HCT116 (cell line): ENCODE data around the gene KCNIP4. TPM values are rescaled to one million over a fixed set of nuclear protein-coding genes. Genes with fewer than 3 reads are reported as not detected.

Experiments used
- ATAC-seq: fragments of 200-7000 bp; cut with Tn5 transposase; 2 replicates; pipeline ENCODE4 v1.9.1; 2020; ENCODE audit warnings: mild to moderate bottlenecking, moderate library complexity
- BruUV-seq: library from RNA; stranded (reverse); fragments of 400-500 nt; replicated peaks from 2 replicates; lab custom pipeline; 2021; lab: Mats Ljungman, UMichigan
- CTCF ChIA-PET: fragments of 300-600 bp; sonication (Branson Sonifier 250); formaldehyde crosslinking; loops from one replicate; lab custom pipeline; 2021; ENCODE audit warnings: antibody characterized with exemption; lab: Charles Lee
- POLR2A ChIA-PET: fragments of 300-600, 350-600 bp; sonication (Branson Sonifier 250); formaldehyde crosslinking; loops from one replicate; lab custom pipeline; 2021; ENCODE audit warnings: antibody characterized with exemption; lab: Charles Lee
- RAD21 ChIA-PET, 2 experiments: fragments of 300-600 bp; sonication (Branson Sonifier 250); formaldehyde crosslinking; loops; one replicate each; lab custom pipeline; 2023; ENCODE audit warnings: low total read pairs in 2 of 2; ENCODE audit not compliant: uncharacterized antibody in 2 of 2, unreplicated experiment in 2 of 2, low non-redundant PET in 1 of 2; lab: Charles Lee
- DNase-seq: peaks from one replicate; pipeline ENCODE4 v3.0.0-alpha.2; 2010; ENCODE audit warnings: low read depth, low spot score
- H2AFZ ChIP-seq: fragments of 200-600 bp; shearing (Covaris generic), sonication (generic); 2 replicates; pipeline ENCODE4 v1.6.1; 2017; ENCODE audit warnings: low read depth, mixed run types, mixed read lengths, antibody characterized with exemption, low read length; ENCODE audit not compliant: poor library complexity, severe bottlenecking
- H3K27ac ChIP-seq: 2 replicates; pipeline ENCODE4 v1.5.1; 2012; ENCODE audit warnings: low read depth, low read length
- H3K27me3 ChIP-seq: fragments of 200-600 bp; sonication (generic); 2 replicates; pipeline ENCODE4 v1.6.1; 2016; ENCODE audit warnings: mixed run types, low read length, mixed read lengths; ENCODE audit not compliant: insufficient read depth
- H3K36me3 ChIP-seq, 2 experiments: fragments of 200-500 bp in 1 of 2; fragments of 200-600 bp in 1 of 2; sonication (Bioruptor generic) in 1 of 2; sonication (generic) in 1 of 2; 2 replicates each; pipeline versions ENCODE4 v1.5.1 to v1.6.1; 2014 to 2016; ENCODE audit warnings: low read length in 2 of 2, inconsistent platforms in 1 of 2, mixed read lengths in 1 of 2, mixed run types in 1 of 2; ENCODE audit not compliant: insufficient read depth in 2 of 2, control insufficient read depth in 1 of 2
- H3K4me1 ChIP-seq, 2 experiments: fragments of 200-600 bp in 1 of 2; sonication (generic) in 1 of 2; 2 replicates each; pipeline versions ENCODE4 v1.5.1 to v1.6.1; 2012 to 2017; ENCODE audit warnings: low read length in 2 of 2, inconsistent platforms in 1 of 2, mild to moderate bottlenecking in 1 of 2, mixed read lengths in 1 of 2, mixed run types in 1 of 2, moderate library complexity in 1 of 2; ENCODE audit not compliant: insufficient read depth in 2 of 2, control insufficient read depth in 1 of 2
- H3K4me2 ChIP-seq: fragments of 200-600 bp; sonication (generic); 2 replicates; pipeline ENCODE4 v1.6.1; 2017; ENCODE audit warnings: mixed run types, low read length, mixed read lengths
- H3K4me3 ChIP-seq, 2 experiments: fragments of 200-600 bp in 1 of 2; sonication (generic) in 1 of 2; replicated peaks in 1 of 2; 2 replicates each; pipeline ENCODE4 v1.5.1; 2011 to 2016; ENCODE audit warnings: low read length in 2 of 2, control low read depth in 1 of 2, low read depth in 1 of 2, mild to moderate bottlenecking in 1 of 2, mixed read lengths in 1 of 2, mixed run types in 1 of 2
- H3K79me2 ChIP-seq: fragments of 200-600 bp; sonication (generic); 2 replicates; pipeline ENCODE4 v1.6.1; 2017; ENCODE audit warnings: mild to moderate bottlenecking, mixed run types, low read length, moderate library complexity, mixed read lengths; ENCODE audit not compliant: insufficient read depth
- H3K9ac ChIP-seq: fragments of 200-600 bp; sonication (generic); 2 replicates; pipeline ENCODE4 v1.6.1; 2016; ENCODE audit warnings: low read length, mixed read lengths
- H3K9me2 ChIP-seq: fragments of 200-600 bp; sonication (generic), shearing (Covaris generic); 2 replicates; pipeline ENCODE4 v1.6.1; 2017; ENCODE audit warnings: mixed run types, mild to moderate bottlenecking, moderate library complexity; ENCODE audit not compliant: insufficient read depth
- H3K9me3 ChIP-seq, 2 experiments: fragments of 200-500 bp in 1 of 2; fragments of 200-600 bp in 1 of 2; sonication (Bioruptor generic) in 1 of 2; sonication (generic) in 1 of 2; 2 replicates each; pipeline ENCODE4 v1.6.1; 2014 to 2017; ENCODE audit warnings: low read length in 2 of 2, mixed read lengths in 2 of 2, inconsistent platforms in 1 of 2, low read depth in 1 of 2, mild to moderate bottlenecking in 1 of 2, mixed run types in 1 of 2, moderate library complexity in 1 of 2; ENCODE audit not compliant: control insufficient read depth in 1 of 2, insufficient read depth in 1 of 2
- H4K20me1 ChIP-seq: fragments of 200-600 bp; sonication (generic), shearing (Covaris generic); 2 replicates; pipeline ENCODE4 v1.6.1; 2017; ENCODE audit warnings: mixed run types, mild to moderate bottlenecking, moderate library complexity; ENCODE audit not compliant: insufficient read depth
- CEBPB ChIP-seq: IDR thresholded peaks from 2 replicates; pipeline ENCODE4 v1.6.1; 2012; ENCODE audit warnings: low read depth
- EZH2 ChIP-seq: fragments of 200-600 bp; sonication (generic); IDR thresholded peaks from 2 replicates; pipeline ENCODE4 v1.6.1; 2017; ENCODE audit warnings: antibody characterized with exemption, mixed run types
- SP1 ChIP-seq: IDR thresholded peaks from 2 replicates; pipeline ENCODE4 v1.6.1; 2012; ENCODE audit warnings: low read depth
- intact Hi-C: fragments of 100-400 bp; cut with micrococcal nuclease; formaldehyde crosslinking; loops from 2 replicates; pipeline ENCODE4 v1.10.0; 2022
- total RNA-seq: library from RNA; stranded (reverse); gene quantifications from one replicate; pipeline ENCODE4 v1.2.1, GENCODE V29; 2021; ENCODE audit not compliant: unreplicated experiment
- TF ChIP-seq, protein P1 (sequence below): IDR thresholded peaks from 2 replicates; pipeline ENCODE4 v1.6.1; 2012

The KCNIP4 gene
- total RNA-seq, 1 experiment from 2014 or later: not detected

DNA sequence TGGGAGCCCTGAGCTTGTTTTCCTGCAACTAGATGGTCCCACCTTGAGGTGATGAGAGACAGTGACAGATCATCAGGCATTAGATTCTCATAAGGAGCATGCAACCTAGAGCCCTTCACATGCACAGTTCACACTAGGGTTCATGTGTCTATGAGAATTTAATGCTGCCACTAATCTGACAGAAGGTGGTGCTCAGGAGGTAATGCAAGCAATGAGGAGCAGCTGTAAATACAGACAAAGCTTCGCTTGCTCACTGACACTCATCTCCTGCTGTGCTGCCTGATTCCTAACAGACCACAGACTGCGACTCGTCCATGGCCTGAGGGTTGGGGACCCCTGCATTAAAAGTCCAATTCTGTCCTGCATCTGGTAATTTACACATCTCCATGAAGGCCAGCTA, 141.6 kb downstream of the KCNIP4 start:
- ChIA-PET RAD21 (no interaction called here), CTCF (no interaction called here), POLR2A (no interaction called here)
- Histone ChIP-seq H3K9me3 (no peaks in the 10 kb centered on the region; a peak in 1 of 4 replicates), H3K9me2 (no peaks in the 10 kb centered on the region), H3K9ac (no peak overlapping the region), H3K27ac (no peak overlapping the region), H3K36me3 (no peaks in the 10 kb centered on the region), H3K79me2 (no peaks in the 10 kb centered on the region), H3K4me1 (no peaks in the 10 kb centered on the region), H3K4me2 (no peak overlapping the region), H3K27me3 (no peaks in the 10 kb centered on the region), H3K4me3 (no peak overlapping the region), H2AFZ (no peak overlapping the region), H4K20me1 (no peaks in the 10 kb centered on the region)
- no TSS peak for BruUV-seq
- DNase-seq: no peak
- intact Hi-C loops: no loop called here
- no peak for ATAC-seq
- no peak for TF ChIP-seq SP1

DNA sequence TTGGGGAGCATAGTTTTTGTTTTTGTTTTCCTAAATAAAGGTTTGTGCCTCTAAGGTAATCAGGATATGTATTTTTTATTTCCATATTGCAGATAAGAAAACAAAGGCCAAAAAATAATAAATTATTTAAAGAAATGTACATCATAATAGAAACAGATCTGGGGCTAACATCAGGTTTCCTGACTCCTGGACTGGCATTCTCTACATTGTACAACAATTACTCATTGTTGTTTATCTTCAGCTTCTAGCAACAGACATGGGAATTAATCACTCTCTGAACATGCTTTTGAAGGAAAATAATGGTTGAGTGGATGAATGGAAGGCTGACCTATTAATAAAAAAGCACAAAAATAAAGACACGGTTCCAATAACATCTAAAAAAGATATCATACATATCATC, 146.2 kb downstream of the KCNIP4 start:
- Histone ChIP-seq H3K9me2 (no peaks in the 10 kb centered on the region), H3K36me3 (no peaks in the 10 kb centered on the region), H3K79me2 (no peaks in the 10 kb centered on the region), H3K27me3 (no peaks in the 10 kb centered on the region; the same call in 1 of the 2 replicates), H3K27ac (no peak overlapping the region), H3K4me3 (no peak overlapping the region), H3K9ac (no peak overlapping the region), H3K4me1 (no peaks in the 10 kb centered on the region), H3K9me3 (no peaks in the 10 kb centered on the region; a peak in 1 of 4 replicates), H4K20me1 (no peaks in the 10 kb centered on the region), H2AFZ (no peak overlapping the region), H3K4me2 (no peak overlapping the region)
- TF ChIP-seq, protein P1, sequence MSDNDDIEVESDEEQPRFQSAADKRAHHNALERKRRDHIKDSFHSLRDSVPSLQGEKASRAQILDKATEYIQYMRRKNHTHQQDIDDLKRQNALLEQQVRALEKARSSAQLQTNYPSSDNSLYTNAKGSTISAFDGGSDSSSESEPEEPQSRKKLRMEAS: no peak
- TF ChIP-seq CEBPB (no peak), EZH2 (no peak)
- ChIA-PET RAD21 (no interaction called here), CTCF (no interaction called here), POLR2A (no interaction called here)
- DNase-seq (no peak), ATAC-seq (no peak)
- no TSS peak for BruUV-seq
- intact Hi-C loops: no loop called here
